Measurements from ENCODE around the gene LMF2.

DNA sequence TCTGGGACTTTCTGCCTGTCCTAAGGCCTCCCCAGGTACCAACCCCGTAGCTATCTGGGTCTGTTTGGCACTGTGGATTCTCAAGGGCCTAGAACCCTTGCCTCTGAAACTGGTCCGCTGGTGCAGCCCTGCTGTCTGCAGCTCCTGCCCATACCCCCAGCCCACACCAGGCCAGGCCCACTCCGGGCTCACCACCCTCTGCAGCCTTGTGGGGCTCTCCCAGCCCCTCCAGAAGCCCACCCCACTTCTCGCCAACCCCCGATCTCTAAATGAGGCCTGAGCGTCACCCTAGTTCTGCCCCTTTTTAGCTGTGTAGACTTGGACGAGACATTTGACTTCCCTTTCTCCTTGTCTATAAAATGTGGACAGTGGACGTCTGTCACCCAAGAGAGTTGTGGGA, 42.9 kb upstream of the LMF2 start:
- TF ChIP-seq ZNF274 (IDR thresholded peaks at IDR 0.05; ENCODE audit: low read depth, low read length) (no peak), YY1 (IDR thresholded peaks at IDR 0.05; ENCODE audit: insufficient read depth, insufficient read length) (no peak)

Measured in NT2/D1 (cell line).